Tibial nerve (tissue), 4 donors: Measurements from ENCODE around the gene LIN37. TPM values are rescaled to one million over a fixed set of nuclear protein-coding genes. Genes with fewer than 3 reads are reported as not detected.

ENCODE experiments used
- DNase-seq, 2 donors: peaks; one replicate each; pipeline ENCODE4 v3.0.0-alpha.2; 2019; ENCODE audit warnings: low spot score in 2 of 2
- H3K27ac ChIP-seq, 4 donors: fragments of 200-600 bp; sonication (generic) in 3 of 4; one replicate each; pipeline ENCODE4 v1.5.1; 2017 to 2019; ENCODE audit warnings: mild to moderate bottlenecking in 1 of 4
- H3K27me3 ChIP-seq, 2 donors: fragments of 200-600 bp; sonication (generic) in 1 of 2; one replicate each; pipeline versions ENCODE4 v1.5.1 to v1.6.0; 2017 to 2019
- H3K36me3 ChIP-seq, 3 donors: fragments of 200-600 bp; sonication (generic); one replicate each; pipeline ENCODE4 v1.5.1; 2018 to 2019
- H3K4me1 ChIP-seq, 4 donors: fragments of 200-600 bp; sonication (generic) in 3 of 4; one replicate each; pipeline ENCODE4 v1.5.1; 2017 to 2019
- H3K4me3 ChIP-seq, 4 donors: fragments of 200-600 bp; sonication (generic) in 3 of 4; one replicate each; pipeline ENCODE4 v1.5.1; 2017 to 2019; ENCODE audit warnings: mild to moderate bottlenecking in 1 of 4, moderate library complexity in 1 of 4
- H3K9me3 ChIP-seq, 4 donors: fragments of 200-600 bp; sonication (generic) in 3 of 4; one replicate each; pipeline ENCODE4 v1.5.1; 2017 to 2019
- CTCF ChIP-seq, 5 experiments: fragments of 200-600 bp in 3 of 5; fragments of 450-650 bp in 2 of 5; sonication (generic) in 3 of 5; IDR thresholded peaks; one replicate each; pipeline ENCODE4 v1.5.1; 2016 to 2019; ENCODE audit warnings: antibody characterized with exemption in 5 of 5, mild to moderate bottlenecking in 3 of 5, moderate library complexity in 2 of 5
- EP300 ChIP-seq, 2 donors: sonication (generic); formaldehyde crosslinking; IDR thresholded peaks; one replicate each; pipeline ENCODE4 v1.6.1; 2017; ENCODE audit warnings: antibody characterized with exemption in 2 of 2, mild to moderate bottlenecking in 1 of 2
- POLR2A ChIP-seq, 2 donors: fragments of 450-650 bp; IDR thresholded peaks; one replicate each; pipeline ENCODE4 v1.6.1; 2017; ENCODE audit warnings: antibody characterized with exemption in 2 of 2, mild to moderate bottlenecking in 2 of 2, moderate library complexity in 2 of 2
- WGBS, 2 donors: methylation state at CpG; one replicate each; pipeline ENCODE4 v1.1.5; 2018; 5-methylcytosine and 5-hydroxymethylcytosine counted together
- total RNA-seq, 4 donors: library from RNA; depleted of rRNA; stranded (reverse); fragments of >200 nt; gene quantifications; one replicate each; pipeline ENCODE4 v1.1.0, GENCODE V29; 2016

LIN37 gene
- total RNA-seq, 4 donors from 2014 or later = 18.1 to 32.7 (median 20.6) TPM

GRCh38 chr19:35716801-35717664, 31.3 kb upstream of the LIN37 start:
- Histone ChIP-seq H3K27me3 (no peaks in the 10 kb centered on the region), H3K4me3 (peak overlapping the region; percentile 57 to 95 (median 79)), H3K36me3 (peaks cover 0 to 25% (median 5%) of the 10 kb centered on the region in 3 donors), H3K9me3 (no peaks in the 10 kb centered on the region), H3K4me1 (peaks cover 0 to 46% (median 23%) of the 10 kb centered on the region in 4 donors), H3K27ac (peak overlapping the region; percentile 88 to 94 (median 90))
- 1% methylated on average over 48 to 51 of the region's 77 CpGs for WGBS, 2 donors
- peak; percentile 89 to 92 for DNase-seq
- TF ChIP-seq CTCF (IDR thresholded peaks at IDR 0.05) = peak; percentile 80 to 97 (median 89)
- peak in 1 of 2 donors; percentile 65 for TF ChIP-seq EP300 (IDR thresholded peaks at IDR 0.05)
- peak in 1 of 2 donors; percentile 30 for TF ChIP-seq POLR2A (IDR thresholded peaks at IDR 0.05)

GRCh38 chr19:35717665-35718344, 30.6 kb upstream of the LIN37 start, which contains the start of gene KMT2B:
Gene KMT2B (plus strand): TSS chr19:35718003. CDS start chr19:35718019, 16 bp downstream.
- Histone ChIP-seq H3K4me3 (peak within 1 kb of the TSS; percentile 64 to 95 (median 83)), H3K27ac (peak within 1 kb of the TSS; percentile 88 to 94 (median 90)), H3K27me3 (no peaks in the 10 kb centered on the region), H3K4me1 (peaks cover 0 to 46% (median 23%) of the 10 kb centered on the region in 4 donors), H3K36me3 (peaks cover 0 to 33% (median 11%) of the 10 kb centered on the region in 3 donors), H3K9me3 (no peaks in the 10 kb centered on the region)
- WGBS, 2 donors = 0 to 1% methylated on average over 26 to 37 of the region's 109 CpGs
- DNase-seq = peak in 1 of 2 donors; percentile 70
- TF ChIP-seq POLR2A (IDR thresholded peaks at IDR 0.05) (peak in 1 of 2 donors; percentile 11), EP300 (IDR thresholded peaks at IDR 0.05) (peak in 1 of 2 donors; percentile 22), CTCF (IDR thresholded peaks at IDR 0.05) (no peak)

GRCh38 chr19:35718345-35719041, 29.9 kb upstream of the LIN37 start:
- Histone ChIP-seq H3K27ac (peak overlapping the region; percentile 80 to 94 (median 82)), H3K4me3 (peak overlapping the region; percentile 64 to 95 (median 83)), H3K27me3 (no peaks in the 10 kb centered on the region), H3K4me1 (peaks cover 0 to 46% (median 23%) of the 10 kb centered on the region in 4 donors), H3K9me3 (no peaks in the 10 kb centered on the region), H3K36me3 (peaks cover 0 to 40% (median 18%) of the 10 kb centered on the region in 3 donors)
- 1 to 4% methylated on average over 19 to 26 of the region's 42 CpGs for WGBS, 2 donors
- DNase-seq = no peak
- TF ChIP-seq CTCF (IDR thresholded peaks at IDR 0.05) (no peak), EP300 (IDR thresholded peaks at IDR 0.05) (no peak), POLR2A (IDR thresholded peaks at IDR 0.05) (no peak)

GRCh38 chr19:35719402-35720162, 28.8 kb upstream of the LIN37 start:
- WGBS, 2 donors = 81 to 83% methylated on average over 23 to 32 of the region's 32 CpGs
- Histone ChIP-seq H3K9me3 (no peaks in the 10 kb centered on the region), H3K27ac (peak overlapping the region in 1 of 4 donors; percentile 94), H3K36me3 (peaks cover 0 to 51% (median 28%) of the 10 kb centered on the region in 3 donors), H3K4me1 (peaks cover 0 to 46% (median 23%) of the 10 kb centered on the region in 4 donors), H3K4me3 (peak overlapping the region in 2 of 4 donors; percentile 64 to 71), H3K27me3 (no peaks in the 10 kb centered on the region)
- no peak for DNase-seq
- no peak for TF ChIP-seq POLR2A (IDR thresholded peaks at IDR 0.05)
- no peak for TF ChIP-seq EP300 (IDR thresholded peaks at IDR 0.05)
- no peak for TF ChIP-seq CTCF (IDR thresholded peaks at IDR 0.05)
